ENCODE results near the gene ATP1A3. TPM values are rescaled to one million over a fixed set of nuclear protein-coding genes. Genes with fewer than 3 reads are reported as not detected.

The ATP1A3 gene
- total RNA-seq, 1 donor from 2014 or later, result not detected

DNA sequence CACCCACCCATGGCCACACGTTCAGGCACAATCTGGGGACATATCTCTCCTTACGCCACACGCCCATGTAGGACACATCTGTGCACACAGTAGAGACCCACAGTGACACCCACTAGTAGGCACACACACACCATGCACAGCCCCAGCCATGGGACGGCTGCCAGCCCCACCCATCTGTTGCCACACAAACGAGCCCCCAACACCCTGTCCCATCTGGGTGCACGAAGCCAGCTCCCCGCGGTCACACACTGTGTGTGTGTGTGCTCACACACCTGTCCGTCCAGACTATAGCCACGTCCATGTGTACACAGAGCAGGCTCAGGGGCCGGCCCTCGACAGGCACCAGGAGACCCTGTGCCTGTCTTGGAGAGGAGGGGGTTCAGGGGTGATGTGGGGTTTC, 76.4 kb downstream of the ATP1A3 start:
- Mint-ChIP-seq H3K4me3 (no peak overlapping the region), H3K27me3 (ENCODE audit: low read depth) (peaks cover 33% of the 10 kb centered on the region), H3K27ac (no peak overlapping the region), H3K9me3 (no peaks in the 10 kb centered on the region), H3K4me1 (no peaks in the 10 kb centered on the region), H3K36me3 (no peaks in the 10 kb centered on the region)
- TF ChIP-seq CTCF (IDR thresholded peaks at IDR 0.05; ENCODE audit: unreplicated experiment), result no peak
- no peak for DNase-seq (ENCODE audit: low spot score in 2 of 2, unreplicated experiment in 2 of 2)

Other genes starting within 250 kb of the ATP1A3 start
- gene CEACAM6, start 238.7 kb downstream of the ATP1A3 start, total RNA-seq, result not detected in 3 replicates
- not detected in 3 replicates for gene CEACAM3, start 197.6 kb downstream of the ATP1A3 start, total RNA-seq
- gene LYPD4, start 149.5 kb downstream of the ATP1A3 start, total RNA-seq, result not detected in 3 replicates
- gene DMRTC2, start 149.2 kb downstream of the ATP1A3 start, total RNA-seq, result not detected in 3 replicates
- gene RPS19, start 134.0 kb downstream of the ATP1A3 start, total RNA-seq, result 2,197 to 2,288 TPM (median 2,263 TPM) in 3 replicates
- gene CD79A, start 117.0 kb downstream of the ATP1A3 start, total RNA-seq, result 0.43 to 0.62 TPM (median 0.58 TPM) in 3 replicates
- 78.8 to 83.9 TPM (median 82.4 TPM) in 3 replicates for gene ARHGEF1, start 111.0 kb downstream of the ATP1A3 start, total RNA-seq
- 0.49 to 0.67 TPM (median 0.59 TPM) in 3 replicates for gene ERFL, start 65.8 kb downstream of the ATP1A3 start, total RNA-seq
- 99.7 to 104 TPM (median 102 TPM) in 3 replicates for gene RABAC1, start 34.9 kb downstream of the ATP1A3 start, total RNA-seq
- 38.3 to 39.9 TPM (median 39.2 TPM) in 3 replicates for gene GRIK5, start 76.0 kb upstream of the ATP1A3 start, total RNA-seq
- gene ZNF574, start 81.9 kb upstream of the ATP1A3 start, total RNA-seq, result 20.8 to 21.9 TPM (median 21.3 TPM) in 3 replicates
- 0.65 to 0.93 TPM (median 0.66 TPM) in 3 replicates for gene POU2F2, start 138.2 kb upstream of the ATP1A3 start, total RNA-seq
- 21.3 to 24.0 TPM (median 23.7 TPM) in 3 replicates for gene DEDD2, start 223.4 kb upstream of the ATP1A3 start, total RNA-seq
- gene ZNF526, start 226.1 kb upstream of the ATP1A3 start, total RNA-seq, result 12.3 to 13.4 TPM (median 13.3 TPM) in 3 replicates
- 42.9 to 45.5 TPM (median 44.6 TPM) in 3 replicates for gene GSK3A, start 248.4 kb upstream of the ATP1A3 start, total RNA-seq

Measured in mesothelial cell of epicardium (in vitro differentiated cells).